ENCODE data around the gene CMTM8.

Gene CMTM8

DNA sequence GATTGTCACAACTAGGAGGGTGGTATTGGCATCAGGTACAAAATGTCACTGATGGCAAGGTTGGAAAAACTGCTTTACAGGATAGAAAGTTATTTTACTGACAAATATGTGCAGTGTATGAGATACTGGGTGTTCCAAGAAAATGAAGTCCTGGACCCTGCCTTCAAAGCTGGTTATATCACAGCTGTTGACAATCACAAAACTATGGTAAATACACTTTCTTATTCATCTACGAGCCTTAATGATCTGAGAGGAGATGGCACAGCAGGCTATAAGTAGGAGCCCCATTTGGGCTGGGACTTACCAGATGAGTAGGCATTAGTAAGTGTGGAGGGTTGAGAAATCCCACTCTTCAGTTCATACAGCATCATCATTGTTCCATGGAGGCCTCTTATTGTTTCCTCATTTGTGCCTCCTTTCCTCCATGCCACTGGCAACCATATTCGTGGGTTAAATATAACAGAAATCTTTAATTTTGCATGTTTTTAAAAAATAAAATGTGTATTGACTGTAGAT is 66.9 kb downstream of the CMTM8 start:
- no peak for DNase-seq

DNA sequence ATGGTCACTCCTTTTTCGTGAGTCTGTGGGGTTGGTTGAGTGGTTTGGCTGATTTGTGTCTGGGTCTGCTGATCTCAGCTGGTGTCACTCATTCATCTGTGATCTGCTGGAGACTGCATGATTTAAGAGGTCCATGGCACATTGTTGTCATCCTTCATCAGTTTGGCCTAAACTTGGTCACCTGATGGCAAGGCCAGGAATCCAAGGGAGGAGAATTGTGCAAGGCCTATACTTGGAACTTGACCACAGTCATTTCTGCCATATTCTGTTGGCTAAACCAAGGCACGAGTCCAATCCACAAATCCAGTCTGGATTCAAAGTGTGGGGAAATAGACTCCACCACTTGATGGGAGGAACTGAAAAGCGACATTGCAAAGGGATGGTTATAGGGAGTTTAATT is 67.6 kb downstream of the CMTM8 start:
- DNase-seq, result no peak

DNA sequence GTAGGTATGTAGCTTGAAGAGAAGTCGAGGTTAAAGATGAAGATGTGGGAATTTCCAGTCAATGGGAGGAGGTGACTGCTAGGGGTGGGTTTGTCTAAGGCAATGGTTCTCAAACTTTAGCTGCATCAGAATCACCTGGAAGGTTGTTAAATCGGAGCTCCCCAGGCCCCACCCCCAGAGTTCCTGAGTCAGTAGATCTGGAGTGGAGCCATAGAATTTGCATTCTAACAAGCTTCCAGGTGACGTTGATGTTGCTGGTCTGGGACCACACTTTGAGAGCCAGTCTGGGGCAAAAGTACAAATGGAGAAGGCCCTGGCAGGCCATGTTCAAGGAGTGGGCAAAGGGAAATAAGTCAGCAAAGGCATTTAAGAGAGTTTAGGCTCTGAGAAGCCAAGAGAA is 69.1 kb downstream of the CMTM8 start:
- no peak for DNase-seq

DNA sequence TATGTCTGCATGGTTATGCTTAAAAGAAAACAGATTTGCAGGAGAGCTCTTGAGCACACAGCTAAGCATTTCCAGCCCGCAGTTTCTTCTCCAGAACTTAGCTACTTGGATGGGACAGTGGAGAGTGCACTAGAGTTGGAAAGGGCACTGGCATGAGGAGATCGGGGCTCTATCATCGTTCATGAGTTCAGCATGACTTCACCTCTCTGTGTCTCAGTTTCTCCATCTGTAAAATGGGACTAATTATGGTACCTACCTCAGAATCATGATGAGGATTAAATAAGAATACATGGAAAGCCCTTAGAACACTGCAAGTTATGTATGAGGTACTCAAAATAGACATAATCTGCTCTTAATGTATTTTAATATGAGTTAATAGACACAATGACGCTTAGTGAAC is 69.9 kb downstream of the CMTM8 start:
- DNase-seq, result no peak

DNA sequence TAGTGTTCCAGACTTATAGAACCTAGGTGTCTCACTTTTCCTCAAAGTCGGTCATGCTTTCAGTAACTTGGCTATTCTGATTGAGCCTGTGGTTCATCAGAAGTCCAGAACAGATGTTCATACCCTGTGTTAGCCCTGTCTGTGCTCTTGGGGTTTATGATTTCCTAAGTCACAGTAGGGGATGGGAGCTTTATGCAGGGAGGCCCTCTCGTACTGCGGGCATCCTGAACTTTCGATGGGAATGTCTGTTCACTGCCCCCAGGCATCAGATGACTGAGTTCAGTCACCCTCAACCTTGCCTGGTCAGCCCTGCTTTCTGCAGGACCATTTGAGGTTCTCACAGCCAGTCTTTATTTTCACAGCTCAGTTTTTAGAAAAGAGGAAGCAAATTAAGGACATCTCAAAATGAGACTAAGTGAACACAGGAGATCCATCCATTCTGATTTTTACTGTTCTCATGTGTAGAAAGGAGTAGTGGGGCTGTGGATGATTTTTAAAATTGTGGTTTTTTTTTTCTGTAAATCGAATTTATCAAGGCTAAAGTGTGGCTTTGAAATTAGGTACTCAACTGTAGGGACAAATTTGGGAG is 71.3 kb downstream of the CMTM8 start:
- no peak for DNase-seq

GRCh38 chr3:32310336-32310735 is 71.9 kb downstream of the CMTM8 start:
- DNase-seq, result no peak

GRCh38 chr3:32310918-32311839 is 72.7 kb downstream of the CMTM8 start:
- peak in 6 of 56 donors; percentile 2 to 15 (median 8) for DNase-seq

DNA sequence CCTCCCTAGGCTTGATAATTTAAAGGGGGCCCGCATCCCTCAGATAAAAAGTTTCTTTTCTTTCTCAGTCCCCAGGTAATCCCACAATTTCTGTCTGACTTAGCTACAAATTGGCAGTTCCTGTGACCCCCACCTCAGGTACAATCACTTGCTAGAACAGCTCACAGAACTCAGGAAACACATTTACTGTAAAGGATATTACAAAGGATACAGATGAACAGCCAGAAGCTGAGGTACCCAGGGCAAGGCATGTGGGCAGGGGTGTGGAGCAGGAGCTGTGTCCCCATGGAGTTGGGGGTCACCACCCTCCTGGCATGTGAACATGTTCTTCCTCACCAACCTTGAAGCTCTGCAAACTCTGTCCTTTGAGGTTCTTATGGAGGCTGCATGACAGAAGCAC is 73.8 kb downstream of the CMTM8 start:
- DNase-seq, result no peak

- no peak for DNase-seq
Observed at GRCh38 chr3:32313169-32313568, 74.7 kb downstream of the CMTM8 start.

GRCh38 chr3:32313723-32314473 is 75.4 kb downstream of the CMTM8 start:
- DNase-seq, result peak in 13 of 56 donors; percentile 3 to 41 (median 9)

- DNase-seq, result no peak
Observed at GRCh38 chr3:32315441-32315840, 77.0 kb downstream of the CMTM8 start.

DNA sequence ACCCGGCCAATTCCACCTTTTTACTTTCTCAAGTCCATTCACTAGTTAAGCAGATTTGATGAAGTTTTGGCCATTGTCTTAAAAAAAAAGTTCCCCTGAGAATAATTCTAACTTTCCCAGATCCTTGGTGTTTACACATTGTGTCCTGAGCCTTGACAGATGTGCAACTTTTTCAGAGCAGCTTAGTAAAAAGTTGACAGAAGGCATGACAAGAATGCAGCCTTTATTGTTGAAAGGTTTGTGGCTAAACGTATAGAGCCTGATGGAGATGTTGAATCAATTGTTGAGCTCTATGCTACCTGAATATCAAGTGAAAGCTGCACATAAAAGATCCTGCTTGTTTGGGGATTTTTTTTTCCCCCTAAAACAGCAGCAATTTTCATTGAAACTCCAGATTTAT is 77.8 kb downstream of the CMTM8 start:
- no peak for DNase-seq

DNA sequence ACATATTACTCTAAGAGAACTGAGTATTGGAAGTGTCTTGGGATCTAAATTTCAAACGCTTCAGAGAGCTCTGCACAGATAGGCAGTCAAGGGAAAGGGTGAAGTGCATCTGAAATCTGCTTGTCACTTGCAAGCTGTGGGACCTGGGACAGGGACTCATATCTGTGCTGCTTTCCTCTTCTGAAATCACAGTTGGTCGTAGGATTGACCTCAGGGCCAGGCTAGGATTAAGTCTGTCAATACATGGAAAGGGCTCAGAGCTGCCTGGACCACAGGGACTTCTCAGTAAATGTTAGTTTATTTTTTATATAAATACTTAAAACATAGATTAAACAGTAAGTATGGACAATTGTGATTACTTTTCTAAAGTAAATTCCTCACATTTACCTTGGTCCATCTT is 78.5 kb downstream of the CMTM8 start:
- no peak for DNase-seq

DNA sequence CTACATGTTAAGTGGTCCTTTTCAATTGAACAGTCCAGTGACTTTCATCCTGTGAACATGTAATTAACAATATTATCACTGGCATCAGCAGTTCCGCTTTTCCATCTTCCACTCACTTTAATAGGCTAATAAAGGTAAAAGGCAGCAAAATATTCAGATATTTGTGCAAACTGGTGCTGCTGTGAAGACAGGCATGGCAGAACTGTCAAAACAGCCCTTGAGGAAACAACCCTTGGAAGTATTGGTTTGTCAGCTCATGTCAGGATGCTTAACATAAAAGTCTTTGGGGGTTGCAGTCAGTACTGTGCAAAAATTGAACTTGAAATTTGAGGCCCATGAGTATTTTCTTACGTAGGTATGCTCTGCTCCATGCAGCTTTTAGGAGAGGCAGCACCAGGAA is 81.1 kb downstream of the CMTM8 start:
- no peak for DNase-seq

DNA sequence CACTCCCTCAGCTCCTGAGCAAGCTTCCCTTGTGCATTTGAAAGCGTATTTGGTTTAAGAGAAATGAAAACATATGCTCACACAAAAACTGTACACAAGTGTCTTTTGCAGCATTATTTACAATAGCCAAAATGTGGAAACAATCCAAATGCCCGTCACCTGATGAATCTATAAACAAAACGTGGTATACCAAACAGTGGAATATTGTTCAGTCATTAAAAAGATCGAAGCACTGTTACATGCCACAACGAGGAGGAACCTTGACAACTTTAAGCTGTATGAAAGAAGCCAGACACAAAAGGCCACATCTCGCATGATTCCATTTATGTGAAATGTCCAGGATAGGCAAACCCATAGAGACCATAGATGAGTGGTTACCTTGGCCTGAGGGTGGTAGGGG is 81.6 kb downstream of the CMTM8 start:
- DNase-seq, result no peak

DNA sequence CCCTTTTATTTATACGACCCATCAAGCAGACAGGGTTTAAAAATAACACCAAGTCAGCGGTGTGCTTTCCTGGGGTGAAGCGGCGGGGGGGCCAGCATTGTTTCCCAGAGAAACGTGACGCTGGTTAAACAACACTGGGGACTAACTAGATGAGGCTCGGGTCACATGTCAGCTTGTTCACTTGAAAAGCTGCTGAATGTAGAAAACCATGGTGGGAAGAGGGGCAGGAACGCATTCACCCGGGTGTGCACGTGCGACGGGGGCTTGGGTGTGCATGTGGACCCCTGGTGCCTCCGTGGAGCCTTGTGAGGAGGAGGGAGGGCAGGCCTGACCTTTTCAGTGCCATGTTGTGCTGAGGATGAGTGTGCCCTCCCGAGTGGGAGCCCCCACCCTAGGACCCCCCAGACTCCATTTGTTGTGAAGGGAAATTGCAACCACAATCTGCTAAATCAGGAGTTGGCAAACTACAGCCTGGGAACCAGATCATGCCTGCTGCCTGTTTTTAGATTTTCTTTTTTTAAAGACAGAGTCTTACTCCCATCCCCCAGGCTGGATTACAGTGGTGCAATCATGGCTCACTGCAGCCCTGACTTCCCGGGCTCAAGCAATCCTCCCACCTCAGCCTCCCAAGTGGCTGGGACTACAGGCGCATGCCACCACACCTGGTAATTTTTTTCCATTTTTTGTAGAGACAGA is 82.8 kb downstream of the CMTM8 start:
- DNase-seq, result no peak

DNA sequence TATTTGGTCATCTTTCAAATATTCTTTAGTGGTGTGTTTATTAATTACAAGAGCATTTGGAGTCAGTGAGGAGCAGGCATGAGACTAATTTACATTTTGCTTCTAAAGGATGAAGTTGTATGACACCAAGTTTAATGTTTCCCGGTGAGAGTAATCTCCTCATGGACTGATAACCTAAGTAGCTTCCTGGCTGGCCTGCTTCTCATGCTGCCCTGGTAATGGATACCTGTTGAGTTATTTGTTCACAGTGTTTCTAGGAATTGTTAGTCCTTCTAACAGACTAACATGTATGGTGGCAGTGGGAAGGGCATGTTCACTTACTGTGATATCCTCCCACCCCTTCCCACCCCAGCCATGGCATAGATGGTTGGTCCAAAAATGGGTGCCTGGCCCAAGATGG is 83.8 kb downstream of the CMTM8 start:
- DNase-seq, result no peak

DNA sequence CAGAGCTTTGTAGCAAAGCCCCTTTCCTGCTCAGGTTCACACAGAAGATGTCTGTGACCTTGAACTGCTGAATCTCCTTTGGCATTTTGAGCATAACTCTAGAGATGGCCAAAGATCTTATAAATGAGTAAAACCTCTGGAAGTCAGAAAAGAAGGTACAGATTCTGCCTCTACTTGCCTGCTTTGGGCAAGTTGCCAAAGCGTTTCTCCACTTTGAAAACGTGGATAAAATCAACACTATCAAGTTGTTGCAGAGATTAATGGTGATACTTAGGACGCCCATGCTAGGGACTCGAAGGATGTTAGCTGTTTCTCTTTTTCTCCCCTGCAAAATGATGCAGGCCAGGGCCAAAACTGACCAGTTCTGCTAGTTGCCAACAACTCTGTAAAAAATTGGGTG is 85.1 kb downstream of the CMTM8 start:
- no peak for DNase-seq

DNA sequence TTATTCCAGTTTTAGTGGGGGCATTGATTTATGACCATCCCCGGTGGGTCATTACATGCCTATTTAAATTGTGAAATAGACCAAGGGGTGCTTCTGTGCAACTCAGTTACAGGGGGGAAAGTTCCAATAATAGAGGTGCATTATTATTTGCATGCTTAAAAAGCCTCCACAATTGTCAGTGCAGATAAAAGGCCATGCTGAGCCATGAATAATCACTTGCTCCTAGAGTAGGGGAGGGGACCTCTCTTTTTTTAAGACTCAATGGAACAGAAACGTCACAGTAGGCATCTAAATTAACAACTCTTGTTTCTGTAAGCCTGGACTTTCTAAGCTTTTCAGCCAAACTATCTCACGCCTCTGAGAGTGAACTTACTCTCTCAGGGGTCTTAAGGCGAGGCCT is 86.7 kb downstream of the CMTM8 start:
- no peak for DNase-seq

- DNase-seq, result no peak
Observed at GRCh38 chr3:32325927-32326326, 87.4 kb downstream of the CMTM8 start.

GRCh38 chr3:32326795-32327194 is 88.3 kb downstream of the CMTM8 start:
- no peak for DNase-seq
